Stomach smooth muscle (tissue), 2 donors: ENCODE results near the gene R3HDM2.
"Not testable (repeated sequence)": the region's sequence is repeated elsewhere in the genome, so short reads cannot be mapped to it uniquely, and the experiment has no call there.

ENCODE experiments used
- H3K27ac ChIP-seq: one replicate; pipeline ENCODE4 v1.7.0; 2013; ENCODE audit warnings: mild to moderate bottlenecking, low read length, inconsistent platforms
- H3K27me3 ChIP-seq, 2 donors: one replicate each; pipeline ENCODE4 v1.7.0; 2013; ENCODE audit warnings: low read length in 2 of 2; ENCODE audit not compliant: insufficient read depth in 2 of 2, control insufficient read depth in 1 of 2
- H3K36me3 ChIP-seq, 2 donors: one replicate each; pipeline ENCODE4 v1.7.0; 2013; ENCODE audit warnings: low read length in 2 of 2; ENCODE audit not compliant: control insufficient read depth in 2 of 2, insufficient read depth in 2 of 2
- H3K4me1 ChIP-seq: one replicate; pipeline ENCODE4 v1.7.0; 2013; ENCODE audit warnings: low read length; ENCODE audit not compliant: control insufficient read depth, insufficient read depth
- H3K4me3 ChIP-seq, 2 donors: one replicate each; pipeline ENCODE4 v1.7.0; 2013; ENCODE audit warnings: low read length in 2 of 2
- H3K9ac ChIP-seq, 2 donors: one replicate each; pipeline ENCODE4 v1.7.0; 2013; ENCODE audit warnings: low read length in 2 of 2, mild to moderate bottlenecking in 1 of 2
- H3K9me3 ChIP-seq, 2 donors: one replicate each; pipeline ENCODE4 v1.7.0; 2013; ENCODE audit warnings: low read length in 2 of 2; ENCODE audit not compliant: control insufficient read depth in 2 of 2
- donor health status: healthy.
- donor health status: Pancreatic carcinoma.

Gene R3HDM2

DNA sequence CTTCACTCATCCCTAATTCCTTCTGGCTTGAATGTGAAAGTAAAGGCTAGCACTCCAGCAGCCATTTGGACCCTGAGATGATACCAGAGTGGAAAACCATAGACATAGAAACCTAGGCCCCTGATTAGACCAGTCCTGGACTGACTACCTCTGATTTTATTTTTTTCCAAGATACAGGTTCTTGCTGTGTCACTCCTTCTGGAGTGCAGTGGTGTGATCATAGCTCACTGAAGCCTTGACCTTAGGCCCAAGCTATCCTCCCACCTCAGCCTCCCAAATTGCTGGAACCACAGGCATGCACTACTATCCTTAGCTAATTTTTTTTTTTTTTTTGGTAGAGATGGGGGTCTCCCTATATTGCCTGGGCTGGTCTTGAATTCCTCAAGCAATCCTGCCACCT is 105.4 kb downstream of the R3HDM2 start:
- Histone ChIP-seq H3K4me3 (no peak overlapping the region), H3K9ac (no peak overlapping the region), H3K27ac (no peak overlapping the region), H3K27me3 (no peaks in the 10 kb centered on the region), H3K36me3 (no peaks in the 10 kb centered on the region), H3K4me1 (no peaks in the 10 kb centered on the region), H3K9me3 (no peaks in the 10 kb centered on the region)

- Histone ChIP-seq H3K9me3 (no peaks in the 10 kb centered on the region), H3K27ac (no peak overlapping the region), H3K4me1 (no peaks in the 10 kb centered on the region), H3K36me3 (no peaks in the 10 kb centered on the region), H3K27me3 (no peaks in the 10 kb centered on the region), H3K9ac (no peak overlapping the region), H3K4me3 (no peak overlapping the region)
Observed at GRCh38 chr12:57323416-57323815, 107.4 kb downstream of the R3HDM2 start.

- Histone ChIP-seq H3K9ac (no peak overlapping the region), H3K27ac (no peak overlapping the region), H3K9me3 (no peaks in the 10 kb centered on the region), H3K4me1 (no peaks in the 10 kb centered on the region), H3K4me3 (no peak overlapping the region), H3K27me3 (no peaks in the 10 kb centered on the region), H3K36me3 (no peaks in the 10 kb centered on the region)
Observed at GRCh38 chr12:57320639-57321038, 110.2 kb downstream of the R3HDM2 start.

GRCh38 chr12:57319678-57320469 is 111.0 kb downstream of the R3HDM2 start:
- Histone ChIP-seq H3K9ac (no peak overlapping the region), H3K4me1 (no peaks in the 10 kb centered on the region), H3K4me3 (no peak overlapping the region), H3K27ac (no peak overlapping the region), H3K36me3 (no peaks in the 10 kb centered on the region), H3K27me3 (no peaks in the 10 kb centered on the region), H3K9me3 (no peaks in the 10 kb centered on the region)

DNA sequence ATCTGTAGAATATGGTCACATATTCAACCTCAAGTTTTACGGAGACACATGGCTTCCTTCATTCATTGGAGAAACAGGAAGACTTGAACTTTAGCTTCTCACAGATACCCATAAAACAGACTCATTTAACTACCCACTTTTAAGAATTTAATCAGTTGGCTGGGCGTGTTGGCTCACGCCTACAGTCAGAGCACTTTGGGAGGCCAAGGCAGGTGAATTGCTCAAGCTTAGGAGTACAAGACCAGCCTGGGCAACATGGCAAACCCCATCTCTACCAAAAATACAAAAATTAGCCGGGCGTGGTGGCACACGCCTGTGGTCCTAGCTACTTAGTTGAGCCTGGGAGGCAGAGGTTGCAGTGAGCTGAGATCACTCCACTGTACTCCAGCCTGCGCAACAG is 115.2 kb downstream of the R3HDM2 start:
- no peak overlapping the region for H3K27ac ChIP-seq
- H3K9ac ChIP-seq, result no peak overlapping the region
- H3K4me3 ChIP-seq, result no peak overlapping the region
- no peaks in the 10 kb centered on the region for H3K36me3 ChIP-seq
- no peaks in the 10 kb centered on the region for H3K4me1 ChIP-seq
- H3K27me3 ChIP-seq, result no peaks in the 10 kb centered on the region
- no peaks in the 10 kb centered on the region for H3K9me3 ChIP-seq

DNA sequence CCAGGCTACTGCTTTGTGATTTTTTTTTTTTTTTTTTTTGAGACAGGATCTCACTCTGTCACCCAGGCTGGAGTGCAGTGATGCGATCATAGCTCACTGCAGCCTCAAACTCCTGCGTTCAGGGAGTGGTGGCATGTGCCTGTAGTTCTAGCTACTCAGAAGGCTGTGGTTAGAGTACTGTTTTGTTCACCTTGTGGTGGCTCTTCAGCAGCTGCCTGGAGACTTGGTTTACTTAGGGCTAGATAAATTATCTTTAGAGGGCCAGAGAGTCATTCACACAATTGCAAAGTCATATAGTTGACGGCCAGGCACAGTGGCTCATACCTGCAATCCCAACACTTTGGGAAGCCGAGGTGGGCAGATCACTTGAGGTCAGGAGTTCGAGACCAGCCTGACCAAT is 118.6 kb downstream of the R3HDM2 start:
- H3K4me3 ChIP-seq, H3K9ac ChIP-seq, H3K27ac ChIP-seq, H3K4me1 ChIP-seq, H3K36me3 ChIP-seq, H3K27me3 ChIP-seq, H3K9me3 ChIP-seq: not testable (repeated sequence)

- Histone ChIP-seq H3K9ac (no peak overlapping the region), H3K4me1 (no peaks in the 10 kb centered on the region), H3K27me3 (no peaks in the 10 kb centered on the region), H3K4me3 (no peak overlapping the region), H3K36me3 (peaks cover 7 to 12% of the 10 kb centered on the region in 2 donors), H3K9me3 (no peaks in the 10 kb centered on the region), H3K27ac (no peak overlapping the region)
Observed at GRCh38 chr12:57309420-57309819, 121.4 kb downstream of the R3HDM2 start.

GRCh38 chr12:57300961-57301584 is 129.8 kb downstream of the R3HDM2 start:
- Histone ChIP-seq H3K27me3 (no peaks in the 10 kb centered on the region), H3K9ac (no peak overlapping the region), H3K4me3 (no peak overlapping the region), H3K36me3 (peaks cover 23 to 24% of the 10 kb centered on the region in 2 donors), H3K27ac (no peak overlapping the region), H3K9me3 (no peaks in the 10 kb centered on the region), H3K4me1 (no peaks in the 10 kb centered on the region)

DNA sequence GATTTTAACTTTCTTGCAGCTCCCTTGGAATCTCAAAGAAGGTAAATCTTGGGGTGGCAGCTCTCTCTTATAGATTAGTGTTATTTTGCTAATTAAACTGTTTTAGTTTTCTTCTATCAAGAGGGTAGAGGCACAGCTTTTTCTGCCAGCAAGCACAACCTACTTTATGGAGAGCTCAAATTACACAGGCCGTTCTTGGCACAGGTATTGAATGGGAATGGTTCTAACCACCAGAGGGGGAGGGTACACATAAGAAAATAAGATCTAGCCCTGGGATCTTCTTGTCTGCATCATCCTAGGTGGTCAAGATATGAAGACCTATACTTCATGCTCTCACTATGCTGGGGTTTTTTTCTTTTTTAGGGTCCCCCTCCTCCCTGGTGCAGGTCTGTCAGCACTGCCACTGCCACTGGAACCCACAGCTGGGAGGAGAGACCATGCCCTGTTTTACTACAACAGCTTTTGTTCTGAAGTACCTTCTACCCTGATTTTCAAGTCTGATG is 131.3 kb downstream of the R3HDM2 start:
- no peak overlapping the region for H3K9ac ChIP-seq
- no peak overlapping the region for H3K27ac ChIP-seq
- no peak overlapping the region for H3K4me3 ChIP-seq
- no peaks in the 10 kb centered on the region for H3K9me3 ChIP-seq
- H3K36me3 ChIP-seq, result peaks cover 29 to 30% of the 10 kb centered on the region in 2 donors
- no peaks in the 10 kb centered on the region for H3K4me1 ChIP-seq
- no peaks in the 10 kb centered on the region for H3K27me3 ChIP-seq

DNA sequence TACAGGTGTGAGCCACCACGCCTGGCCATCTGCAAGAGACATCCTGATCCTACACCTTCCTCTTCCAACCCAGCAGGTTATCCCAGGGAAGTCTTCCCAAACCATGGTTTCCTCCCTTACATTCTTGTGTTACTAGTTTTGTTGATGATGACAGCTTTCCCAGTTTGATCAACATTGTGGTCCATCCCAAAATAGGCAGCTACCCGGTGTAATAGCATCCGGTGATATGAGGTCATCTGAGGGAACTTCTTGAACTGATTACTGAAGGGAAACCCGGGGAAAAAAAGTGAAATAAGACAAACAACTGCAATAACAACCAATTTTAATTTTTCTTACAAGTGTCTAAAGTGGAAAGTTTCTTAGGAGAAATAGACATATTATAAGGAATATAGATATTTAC is 134.6 kb downstream of the R3HDM2 start:
- no peak overlapping the region for H3K27ac ChIP-seq
- H3K4me1 ChIP-seq, result no peaks in the 10 kb centered on the region
- H3K4me3 ChIP-seq, result no peak overlapping the region
- no peaks in the 10 kb centered on the region for H3K9me3 ChIP-seq
- no peak overlapping the region for H3K9ac ChIP-seq
- H3K27me3 ChIP-seq, result no peaks in the 10 kb centered on the region
- peaks cover 36 to 45% of the 10 kb centered on the region in 2 donors for H3K36me3 ChIP-seq

GRCh38 chr12:57282073-57282472 is 148.8 kb downstream of the R3HDM2 start:
- H3K9me3 ChIP-seq, H3K4me3 ChIP-seq, H3K27ac ChIP-seq, H3K27me3 ChIP-seq, H3K4me1 ChIP-seq, H3K9ac ChIP-seq: not testable (repeated sequence)
- peaks cover 29 to 48% of the 10 kb centered on the region in 2 donors for H3K36me3 ChIP-seq
